Cerebellar nuclear complex (tissue), 1 donor: ENCODE measurements around the gene C1orf146.
"Not testable (repeated sequence)": the region's sequence is repeated elsewhere in the genome, so short reads cannot be mapped to it uniquely, and the experiment has no call there.

Experiments used
- DNase-seq, 2 experiments: peaks; one replicate each; lab custom pipeline; 2025; lab: John Stamatoyannopoulos, UW

C1orf146 gene

DNA sequence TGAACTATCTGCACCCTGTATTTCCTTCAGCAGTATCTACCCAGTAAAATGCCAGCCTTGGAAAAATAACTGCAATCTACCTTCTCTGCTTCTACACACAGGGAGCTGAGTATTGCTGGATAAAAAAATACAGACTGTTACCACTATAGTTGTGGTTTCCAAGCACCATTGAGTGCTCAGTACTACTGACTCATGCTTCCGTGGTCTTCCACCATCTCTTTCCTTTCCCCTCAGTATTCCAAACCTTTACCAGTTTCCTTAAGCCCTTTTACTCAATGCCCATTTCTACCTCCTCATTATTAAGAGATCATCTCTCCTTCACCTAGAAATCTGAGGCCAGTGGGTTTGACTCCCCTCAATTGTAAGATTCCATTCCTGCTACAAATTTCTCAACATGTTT is 57.2 kb downstream of the C1orf146 start:
- no peak for DNase-seq

DNA sequence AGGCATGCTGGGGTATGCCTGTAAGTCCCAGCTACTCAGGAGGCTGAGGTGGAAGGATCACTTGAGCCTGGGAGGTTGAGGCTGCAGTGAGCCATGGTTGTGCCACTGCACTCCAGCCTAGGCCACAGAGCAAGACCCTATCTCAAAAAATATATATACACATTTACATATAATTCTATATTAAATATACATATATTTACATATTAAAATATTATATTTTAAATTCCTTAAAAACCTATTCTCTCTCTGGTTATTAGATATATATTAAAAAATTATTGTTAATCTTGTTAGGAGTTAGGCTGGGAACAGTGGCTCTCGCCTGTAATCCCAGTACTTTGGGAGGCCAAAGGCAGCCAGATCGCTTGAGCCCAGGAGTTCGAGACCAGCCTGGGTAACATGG is 58.4 kb downstream of the C1orf146 start:
- DNase-seq = no peak

DNA sequence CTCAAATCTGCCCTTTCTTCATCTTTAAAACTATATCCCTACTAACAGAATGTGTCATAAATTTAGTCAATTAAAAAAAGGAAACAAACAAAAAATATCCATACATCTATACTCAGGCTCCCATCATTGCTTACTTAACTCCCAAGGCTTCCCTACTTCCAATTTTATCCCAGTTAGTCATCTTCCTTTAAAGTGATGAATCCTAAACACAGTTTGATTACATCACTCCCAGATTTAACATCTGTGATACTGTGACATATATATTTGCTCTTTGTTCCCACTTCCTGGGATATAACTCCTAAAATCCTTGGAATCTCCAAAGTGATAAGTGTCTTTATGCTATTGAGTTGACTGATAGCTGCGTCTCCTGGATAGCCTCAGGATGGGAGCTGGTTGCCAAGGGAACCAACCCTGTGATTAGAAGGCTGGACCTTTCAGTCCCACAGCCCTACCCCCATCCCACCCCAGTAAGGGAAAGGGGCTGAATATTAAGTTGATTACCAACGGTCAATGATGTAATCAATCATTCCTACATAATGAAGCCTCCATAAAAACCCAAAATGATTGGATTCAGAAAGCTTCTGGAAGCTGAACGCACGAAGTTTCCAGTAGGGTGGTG is 59.5 kb downstream of the C1orf146 start:
- DNase-seq = no peak

DNA sequence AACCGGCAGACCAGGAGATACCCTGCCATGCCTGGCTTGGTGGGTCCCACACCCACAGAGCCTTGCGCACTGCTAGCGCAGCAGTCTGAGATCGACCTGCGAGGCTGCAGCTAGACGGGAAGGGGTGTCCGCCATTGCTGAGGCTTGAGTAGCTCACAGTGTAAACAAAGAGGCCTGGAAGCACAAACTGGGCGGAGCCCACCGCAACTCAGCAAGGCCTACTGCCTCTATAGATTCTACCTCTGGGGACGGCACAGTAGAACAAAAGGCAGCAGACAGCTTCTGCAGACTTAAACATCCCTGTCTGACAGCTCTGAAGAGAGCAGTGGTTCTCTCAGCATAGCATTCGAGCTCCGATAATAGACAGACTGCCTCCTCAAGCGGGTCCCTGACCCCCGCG is 62.1 kb downstream of the C1orf146 start:
- DNase-seq = not testable (repeated sequence)

DNA sequence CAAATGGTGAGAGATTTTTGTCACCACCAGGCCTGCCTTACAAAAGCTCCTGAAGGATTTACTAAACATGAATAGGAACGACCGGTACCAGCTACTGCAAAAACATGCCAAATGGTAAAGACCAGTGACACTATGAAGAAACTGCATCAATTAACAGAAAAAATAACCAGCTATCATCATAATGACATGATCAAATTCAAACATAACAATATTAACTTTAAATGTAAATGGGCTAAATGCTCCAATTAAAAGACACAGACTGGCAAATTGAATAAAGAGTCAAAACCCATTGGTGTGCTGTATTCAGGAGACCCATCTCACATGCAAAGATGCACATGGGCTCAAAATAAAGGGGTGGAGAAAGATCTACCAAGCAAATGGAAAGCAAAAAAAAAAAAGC is 63.7 kb downstream of the C1orf146 start:
- not testable (repeated sequence) for DNase-seq

DNA sequence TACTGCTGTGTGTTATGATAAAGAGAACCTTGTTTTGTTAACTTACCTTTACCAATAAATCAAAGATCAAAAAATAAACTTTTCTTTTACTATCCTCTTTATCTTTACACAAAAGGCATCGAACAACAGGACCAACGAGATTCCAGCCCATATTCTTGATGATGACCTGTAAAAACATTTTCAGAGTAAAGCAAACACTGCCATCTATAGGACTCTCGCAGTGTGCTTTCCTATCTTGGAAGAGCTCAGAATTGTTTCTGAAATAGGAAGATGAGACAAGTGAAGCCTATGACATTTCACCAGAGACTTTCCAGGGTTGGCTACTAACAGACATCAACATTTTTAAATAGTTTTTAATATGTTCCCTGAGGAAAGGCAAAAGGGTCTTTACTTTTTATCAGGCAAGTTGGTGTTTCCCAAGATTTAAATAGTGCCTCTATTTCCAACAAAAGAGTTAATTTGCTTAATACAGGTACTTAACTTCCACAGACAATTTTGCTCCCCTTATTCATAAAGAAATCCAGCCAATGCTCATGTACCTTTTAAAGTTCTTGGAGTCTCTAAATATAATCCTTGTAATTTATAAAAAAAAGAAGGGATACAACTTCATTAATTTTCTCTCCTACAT is 73.8 kb downstream of the C1orf146 start:
- peak in 1 of 2 experiments; percentile 26 for DNase-seq
